ENCODE measurements around the gene INSYN2B.

Gene INSYN2B

GRCh38 chr5:169909945-169910344, 70.3 kb downstream of the INSYN2B start:
- H3K27me3 ChIP-seq (ENCODE audit: insufficient read depth, low read length) = no peaks in the 10 kb centered on the region
- H3K4me3 ChIP-seq (ENCODE audit: low read depth, low read length, poor library complexity, severe bottlenecking) = no peak overlapping the region
- H3K4me2 ChIP-seq (ENCODE audit: low read length) = no peak overlapping the region
- H3K9me3 ChIP-seq (ENCODE audit: low read length) = no peaks in the 10 kb centered on the region
- no peaks in the 10 kb centered on the region for H3K79me2 ChIP-seq (ENCODE audit: insufficient read depth, low read length)
- no peak overlapping the region for H2AFZ ChIP-seq (ENCODE audit: low read length)
- H3K4me1 ChIP-seq (ENCODE audit: insufficient read depth, low read length, severe bottlenecking) = no peaks in the 10 kb centered on the region
- no peak overlapping the region for H3K9ac ChIP-seq (ENCODE audit: low read length)
- 0 out of 2 replicates have a peak, but pooled peaks cover under 1% of the 10 kb centered on the region for H3K36me3 ChIP-seq (ENCODE audit: insufficient read depth, low read length)
- no peaks in the 10 kb centered on the region for H4K20me1 ChIP-seq (ENCODE audit: insufficient read depth, low read length)
- H3K27ac ChIP-seq (ENCODE audit: low read depth, low read length, poor library complexity, severe bottlenecking) = no peak overlapping the region
- no peaks in the 10 kb centered on the region for H3F3A ChIP-seq (ENCODE audit: insufficient read depth, low read length)
- TF ChIP-seq EZH2 (IDR thresholded peaks at IDR 0.05; ENCODE audit: borderline replicate concordance, low read length) = no peak
- H3K9me2 ChIP-seq (ENCODE audit: low read depth, low read length) = no peaks in the 10 kb centered on the region

- Histone ChIP-seq H3K27me3 (ENCODE audit: insufficient read depth, low read length) (no peaks in the 10 kb centered on the region), H3K79me2 (ENCODE audit: insufficient read depth, low read length) (no peaks in the 10 kb centered on the region), H4K20me1 (ENCODE audit: insufficient read depth, low read length) (no peaks in the 10 kb centered on the region), H3K9ac (ENCODE audit: low read length) (no peak overlapping the region), H3K4me1 (ENCODE audit: insufficient read depth, low read length, severe bottlenecking) (no peaks in the 10 kb centered on the region), H3K4me3 (ENCODE audit: low read depth, low read length, poor library complexity, severe bottlenecking) (no peak overlapping the region), H2AFZ (ENCODE audit: low read length) (no peak overlapping the region), H3K9me2 (ENCODE audit: low read depth, low read length) (no peaks in the 10 kb centered on the region), H3K9me3 (ENCODE audit: low read length) (no peaks in the 10 kb centered on the region), H3K4me2 (ENCODE audit: low read length) (no peak overlapping the region), H3F3A (ENCODE audit: insufficient read depth, low read length) (no peaks in the 10 kb centered on the region), H3K27ac (ENCODE audit: low read depth, low read length, poor library complexity, severe bottlenecking) (no peak overlapping the region), H3K36me3 (ENCODE audit: insufficient read depth, low read length) (no peaks in the 10 kb centered on the region)
- TF ChIP-seq CTCF (IDR thresholded peaks at IDR 0.05; ENCODE audit: low read length) (no peak), EZH2 (IDR thresholded peaks at IDR 0.05; ENCODE audit: borderline replicate concordance, low read length) (no peak)
Observed at GRCh38 chr5:169908864-169909263, 71.4 kb downstream of the INSYN2B start.

- Histone ChIP-seq H3K9ac (ENCODE audit: low read length) (no peak overlapping the region), H3K4me3 (ENCODE audit: low read depth, low read length, poor library complexity, severe bottlenecking) (no peak overlapping the region), H3K4me1 (ENCODE audit: insufficient read depth, low read length, severe bottlenecking) (no peaks in the 10 kb centered on the region), H3K27ac (ENCODE audit: low read depth, low read length, poor library complexity, severe bottlenecking) (no peak overlapping the region), H3K9me2 (ENCODE audit: low read depth, low read length) (no peaks in the 10 kb centered on the region), H3K27me3 (ENCODE audit: insufficient read depth, low read length) (no peaks in the 10 kb centered on the region), H3F3A (ENCODE audit: insufficient read depth, low read length) (no peaks in the 10 kb centered on the region), H3K4me2 (ENCODE audit: low read length) (no peak overlapping the region), H2AFZ (ENCODE audit: low read length) (no peak overlapping the region), H3K9me3 (ENCODE audit: low read length) (no peaks in the 10 kb centered on the region), H3K79me2 (ENCODE audit: insufficient read depth, low read length) (no peaks in the 10 kb centered on the region), H3K36me3 (ENCODE audit: insufficient read depth, low read length) (no peaks in the 10 kb centered on the region), H4K20me1 (ENCODE audit: insufficient read depth, low read length) (no peaks in the 10 kb centered on the region)
- no peak for TF ChIP-seq CTCF (IDR thresholded peaks at IDR 0.05; ENCODE audit: low read length)
Observed at GRCh38 chr5:169906745-169907649, 73.3 kb downstream of the INSYN2B start.

All from OCI-LY1 (cell line).